GM19099 (cell line): Measurements from ENCODE around the gene MTMR4.

Experiments
- POLR2A ChIP-seq: IDR thresholded peaks from 3 replicates; pipeline ENCODE4 v1.6.1; 2011; ENCODE audit warnings: low read depth; ENCODE audit not compliant: insufficient read length; ENCODE audit errors: extremely low read depth

The MTMR4 gene

GRCh38 chr17:58455491-58455890, 58.9 kb downstream of the MTMR4 start:
- no peak for TF ChIP-seq POLR2A

- TF ChIP-seq POLR2A: no peak
These were observed 61.7 kb downstream of the MTMR4 start for GRCh38 chr17:58452738-58453137.

DNA sequence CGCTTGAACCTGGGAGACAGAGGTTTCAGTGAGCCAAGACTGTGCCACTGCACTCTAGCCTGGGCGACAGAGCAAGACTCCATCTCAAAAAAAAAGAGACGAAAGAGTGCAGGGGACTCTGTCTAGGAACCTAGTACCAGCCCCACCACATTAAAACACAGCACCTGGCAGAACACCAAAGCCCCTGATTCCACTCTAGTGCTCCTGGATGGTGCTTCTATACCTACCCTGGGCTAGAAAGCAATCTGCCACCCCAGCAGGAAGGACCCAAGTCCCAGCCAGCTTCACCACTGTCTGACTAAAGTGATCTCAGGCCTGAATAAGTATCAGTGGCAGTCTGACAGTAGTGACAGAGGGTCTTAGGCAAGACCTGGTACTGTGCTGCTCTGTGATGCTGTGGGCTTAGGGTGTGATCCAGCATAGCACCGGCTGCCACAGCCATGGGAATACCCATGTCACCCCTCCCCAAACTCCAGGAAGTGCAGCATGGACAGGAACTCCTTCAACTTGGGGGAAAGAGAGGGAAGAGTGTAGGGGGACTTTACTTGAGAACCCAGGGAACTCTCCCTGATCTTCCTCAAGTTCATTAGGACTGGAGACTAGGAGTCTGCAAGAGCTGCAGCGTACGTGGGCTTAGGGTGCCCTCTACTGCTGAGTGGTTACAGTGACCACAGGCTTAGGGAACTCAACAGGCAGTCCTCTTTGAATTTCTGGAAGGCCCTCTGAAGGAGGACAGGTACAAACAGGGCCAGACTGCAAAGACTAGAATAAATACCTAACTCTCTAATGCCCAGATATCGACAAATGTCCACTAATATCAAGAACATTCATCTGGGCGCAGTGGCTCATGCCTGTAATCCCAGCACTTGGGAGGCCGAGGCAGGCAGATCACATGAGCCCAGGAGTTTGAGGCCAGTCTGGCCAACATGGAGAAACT, 67.1 kb downstream of the MTMR4 start:
- TF ChIP-seq POLR2A: no peak

DNA sequence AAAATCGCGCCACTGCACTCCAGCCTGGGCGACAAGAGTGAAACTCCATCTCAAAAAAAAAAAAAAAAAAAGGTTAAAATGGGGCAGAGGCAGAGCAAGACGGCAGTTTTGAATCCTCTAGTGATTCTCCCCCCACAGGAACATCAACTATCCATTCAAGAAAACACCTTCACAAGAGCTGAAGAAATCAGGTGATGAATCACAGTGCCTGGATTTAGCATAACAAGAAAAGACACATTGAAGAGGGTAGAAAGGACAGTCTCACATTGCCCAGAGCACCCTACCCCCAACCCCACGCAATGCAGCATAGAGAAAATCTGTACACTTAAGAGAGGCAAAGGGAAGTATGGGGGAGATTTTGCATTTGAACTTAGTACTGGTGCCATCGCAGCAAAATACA, 68.4 kb downstream of the MTMR4 start:
- TF ChIP-seq POLR2A: no peak
